ENCODE data around the gene HERPUD2.
A peak's percentile ranks its signal among the peaks of the same experiment; 100 is the strongest.
"Not testable (repeated sequence)": the region's sequence is repeated elsewhere in the genome, so short reads cannot be mapped to it uniquely, and the experiment has no call there.

HERPUD2 gene

GRCh38 chr7:35714407-35714806, 19.5 kb upstream of the HERPUD2 start:
- peak in 1 of 2 experiments; percentile 31 for DNase-seq

DNA sequence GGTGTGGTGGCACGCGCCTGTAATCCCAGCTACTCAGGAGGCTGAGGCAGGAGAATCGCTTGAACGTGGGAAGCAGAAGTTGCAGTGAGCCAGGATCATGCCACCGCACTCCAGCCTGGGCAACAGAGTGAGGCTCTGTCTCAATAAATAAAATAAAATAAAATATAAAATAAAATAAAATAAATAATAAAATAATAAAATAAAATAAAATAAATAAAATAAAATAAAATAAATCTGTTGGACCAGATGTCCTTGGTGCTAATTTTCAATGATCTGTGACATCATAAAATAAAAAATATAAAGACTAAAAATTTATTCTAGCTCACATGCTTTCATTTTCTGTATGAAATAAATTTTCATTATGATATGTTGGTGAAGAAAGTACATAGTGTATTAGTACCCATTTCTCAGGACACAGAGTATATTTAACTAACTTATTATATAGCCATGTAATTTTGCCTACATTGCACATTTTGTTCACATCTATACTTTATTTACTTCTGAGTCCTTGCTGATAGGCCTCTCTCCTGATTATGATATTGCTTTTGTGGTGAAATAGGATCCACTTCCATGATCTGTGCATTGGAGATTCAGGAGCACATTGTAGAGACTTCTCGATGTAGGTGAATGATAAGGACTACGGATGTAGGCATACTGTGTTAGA, 17.8 kb upstream of the HERPUD2 start:
- no peak for DNase-seq

DNA sequence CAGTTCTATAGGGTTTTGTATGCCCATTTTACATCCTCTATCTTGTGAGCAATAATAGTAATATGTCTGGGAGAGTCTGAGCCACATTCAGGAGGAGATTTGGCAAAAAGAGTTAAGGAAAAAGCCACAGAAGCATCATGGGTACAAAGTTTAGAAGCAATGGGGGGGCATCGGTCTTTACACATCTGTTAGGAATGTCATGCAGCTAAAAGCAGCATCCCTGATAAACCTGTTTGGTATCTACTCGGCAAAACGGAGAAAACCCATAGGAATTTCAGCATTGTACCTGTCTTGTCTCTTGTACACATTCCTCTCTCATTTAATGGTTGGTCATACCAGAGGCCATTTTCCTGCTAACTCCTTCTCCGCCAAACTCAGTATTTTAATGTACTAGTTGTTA, 12.5 kb upstream of the HERPUD2 start:
- no peak for DNase-seq

DNA sequence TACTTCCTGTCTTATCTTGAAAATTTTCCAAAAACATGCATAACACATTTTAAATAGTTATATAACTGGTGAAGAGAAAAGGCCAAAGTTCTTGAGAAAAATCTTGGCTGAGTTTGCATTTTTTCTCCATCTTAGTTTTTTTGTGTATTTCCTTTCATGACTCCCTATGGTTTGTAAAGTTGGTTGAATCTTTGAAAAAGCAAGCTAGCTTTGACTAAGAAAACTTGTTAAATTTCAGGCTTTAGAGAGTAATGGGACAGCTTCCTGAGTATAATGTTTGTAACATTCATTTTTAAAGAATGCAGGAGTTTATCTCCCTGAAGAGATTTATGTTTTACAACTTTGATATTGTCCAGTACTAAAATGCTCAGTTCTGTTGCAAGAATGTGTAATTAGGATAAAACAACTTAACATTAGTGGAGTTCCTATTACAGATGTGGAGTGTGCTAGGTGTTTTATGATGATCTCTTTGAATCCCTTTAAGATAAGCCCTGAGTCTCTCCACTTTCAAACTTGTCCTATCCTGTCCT, 11.1 kb upstream of the HERPUD2 start:
- DNase-seq: no peak

DNA sequence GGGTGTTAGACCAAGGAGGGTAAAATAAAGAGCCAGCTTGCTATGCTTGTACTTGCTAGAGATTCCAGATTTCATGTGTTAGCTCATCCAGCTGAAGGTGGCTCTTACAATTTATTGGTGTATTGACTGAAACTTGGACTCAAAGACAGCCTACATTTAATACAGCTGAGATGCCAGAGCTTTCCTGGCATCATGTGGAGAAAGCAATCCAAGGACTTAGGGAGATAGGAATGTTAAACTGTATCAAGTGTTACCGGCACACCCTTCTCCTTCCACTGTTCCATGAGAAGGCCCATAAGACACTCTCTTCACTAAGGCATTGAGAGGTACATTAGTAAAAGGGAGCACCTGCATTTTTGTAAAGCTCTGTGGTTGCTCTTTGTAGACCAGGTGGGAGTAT, 9.3 kb upstream of the HERPUD2 start:
- no peak for DNase-seq

- no peak for DNase-seq
Observed at GRCh38 chr7:35702541-35702940, 7.6 kb upstream of the HERPUD2 start.

GRCh38 chr7:35701287-35701900, 6.5 kb upstream of the HERPUD2 start:
- no peak for DNase-seq

DNA sequence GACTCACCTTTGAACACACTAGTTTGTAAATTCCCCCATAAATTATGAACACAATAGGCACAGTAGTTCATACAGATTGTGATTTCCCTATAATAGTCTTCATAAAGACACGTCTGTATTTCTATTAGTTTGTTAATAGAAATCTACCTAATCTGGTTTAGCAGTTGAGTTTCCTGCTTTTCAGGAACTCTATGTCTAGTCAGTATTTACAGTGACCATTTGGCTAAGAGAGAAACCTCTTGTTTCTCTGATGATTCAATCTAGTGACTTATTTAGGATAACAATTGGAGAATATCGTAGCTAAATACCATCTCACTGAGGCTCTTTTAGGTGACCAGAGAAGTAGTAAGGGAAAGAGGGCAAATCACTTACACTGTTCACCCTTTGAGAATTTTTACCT, 5.9 kb upstream of the HERPUD2 start:
- no peak for DNase-seq

DNA sequence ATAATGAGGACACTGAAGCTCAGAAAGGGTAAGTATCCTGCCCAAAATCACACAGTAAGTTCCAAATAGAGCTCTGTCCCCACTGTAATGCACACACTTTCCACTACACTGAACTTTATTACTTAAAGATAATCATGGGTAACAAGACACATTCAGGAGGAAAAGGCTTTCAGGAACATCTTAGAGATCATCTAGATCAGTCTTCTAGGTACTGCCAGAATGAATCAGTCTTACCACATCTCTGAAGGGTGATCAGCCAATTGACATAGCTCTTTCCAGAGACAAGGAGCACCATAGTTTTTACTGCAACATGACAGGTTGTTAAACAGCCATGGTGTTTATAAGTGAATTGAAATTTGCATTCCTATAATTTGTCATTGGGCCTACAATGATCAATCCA, 5.4 kb upstream of the HERPUD2 start:
- no peak for DNase-seq

GRCh38 chr7:35699796-35700305, 4.9 kb upstream of the HERPUD2 start:
- DNase-seq: no peak

DNA sequence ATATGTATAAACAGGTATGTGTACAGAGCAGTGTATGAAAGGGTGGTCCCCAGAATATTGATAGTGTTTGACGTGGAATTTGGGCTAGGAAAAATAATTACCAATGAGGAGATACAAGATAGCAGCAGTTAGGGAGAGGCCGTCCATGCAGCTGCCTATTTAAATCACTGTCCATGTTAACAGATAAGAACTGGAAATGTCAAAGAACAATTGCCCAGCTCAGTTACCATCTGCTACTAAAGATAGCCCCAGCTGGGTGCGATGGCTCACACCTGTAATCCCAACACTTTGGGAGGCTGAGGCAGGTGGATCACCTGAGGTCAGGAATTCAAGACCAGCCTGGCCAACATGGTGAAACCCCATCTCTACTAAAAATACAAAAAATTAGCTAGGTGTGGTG, 3.4 kb upstream of the HERPUD2 start:
- not testable (repeated sequence) for DNase-seq

GRCh38 chr7:35697414-35698175, 2.7 kb upstream of the HERPUD2 start:
- DNase-seq: no peak

GRCh38 chr7:35695987-35696386, 1.1 kb upstream of the HERPUD2 start:
- no peak for DNase-seq

DNA sequence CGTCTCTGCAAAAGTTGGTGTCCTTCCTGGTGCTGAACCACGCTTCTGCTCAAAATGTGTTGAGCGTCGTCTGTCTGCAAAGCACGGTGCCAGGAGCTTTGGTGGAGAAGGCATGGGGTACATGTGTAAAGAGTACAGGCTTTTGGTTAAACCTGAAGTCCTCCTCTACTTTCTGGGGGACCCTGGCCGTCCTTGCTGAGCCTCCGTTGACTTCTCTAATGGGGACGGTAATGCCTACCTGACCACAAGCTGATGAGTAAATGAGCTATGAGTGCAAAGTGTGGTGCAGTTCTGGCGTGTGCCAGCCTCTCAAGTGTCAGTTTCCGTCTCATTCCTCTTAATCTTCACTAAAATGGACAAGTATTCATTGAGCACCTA, 527 bp upstream of the HERPUD2 start:
- DNase-seq: no peak

- no peak for DNase-seq
Observed at GRCh38 chr7:35694161-35694783, 663 bp downstream of the HERPUD2 start.

- no peak for DNase-seq
Observed at GRCh38 chr7:35691827-35692307, 3.1 kb downstream of the HERPUD2 start.

DNA sequence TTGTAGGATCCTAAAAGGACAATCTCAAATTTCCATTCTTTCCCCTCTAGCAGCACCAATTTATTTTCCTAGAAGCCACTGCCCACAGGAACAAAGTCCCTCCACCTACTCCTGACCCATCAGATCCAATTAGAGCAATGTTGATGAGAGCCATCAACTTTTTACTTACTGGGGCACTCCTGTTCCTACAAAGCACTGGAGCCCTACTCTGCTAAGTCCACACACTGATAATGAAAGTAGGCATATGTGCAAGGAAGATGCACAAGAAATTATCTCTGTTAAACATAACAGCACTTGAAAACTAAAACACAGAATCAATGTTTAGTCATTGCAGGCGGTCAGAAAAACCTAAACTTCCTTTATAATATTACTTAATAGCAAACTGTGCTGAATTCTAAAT, 3.6 kb downstream of the HERPUD2 start:
- no peak for DNase-seq

- not testable (repeated sequence) for DNase-seq
Observed at GRCh38 chr7:35690614-35691013, 4.3 kb downstream of the HERPUD2 start.

GRCh38 chr7:35685781-35686180, 9.2 kb downstream of the HERPUD2 start:
- no peak for DNase-seq

DNA sequence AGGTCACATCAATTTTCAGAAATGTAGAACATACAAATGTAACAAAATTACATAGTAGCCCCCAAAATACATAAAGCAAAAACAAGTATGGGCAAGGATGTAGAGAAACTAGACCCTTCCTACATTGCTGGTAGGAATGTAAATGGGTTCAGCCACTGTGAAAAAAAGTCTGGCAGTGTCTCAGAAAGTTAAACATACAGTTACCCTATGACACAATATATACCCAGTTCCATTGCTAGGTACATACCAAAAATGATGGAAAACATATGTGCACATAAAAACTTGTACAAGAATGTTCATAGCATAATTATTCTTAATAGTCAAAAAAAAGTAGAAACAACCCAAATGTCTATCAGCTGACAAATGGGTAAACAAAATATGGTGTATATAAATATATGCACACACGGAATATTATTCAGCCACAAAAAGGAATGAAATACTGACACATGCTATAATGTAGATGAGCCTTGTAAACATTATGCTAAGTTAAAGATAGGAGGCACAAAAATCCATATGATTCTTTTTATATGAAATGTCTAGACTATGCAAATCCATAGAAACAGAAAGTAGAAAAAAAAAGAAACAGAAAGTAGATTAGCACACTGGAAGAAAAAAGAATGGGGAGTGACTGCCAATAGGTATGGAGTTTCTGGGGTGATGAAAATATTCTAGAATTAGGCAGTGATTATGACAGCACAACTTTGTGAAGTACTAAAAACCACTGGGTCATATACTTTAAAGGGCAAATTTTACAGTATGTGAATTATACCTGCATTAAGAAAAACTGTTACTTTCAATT, 13.5 kb downstream of the HERPUD2 start:
- DNase-seq: no peak

GRCh38 chr7:35680403-35681013, 14.4 kb downstream of the HERPUD2 start:
- no peak for DNase-seq
